ENCODE data around the gene MAT2A.
"Not testable (repeated sequence)": the region's sequence is repeated elsewhere in the genome, so short reads cannot be mapped to it uniquely, and the experiment has no call there.

Gene MAT2A

GRCh38 chr2:85591563-85591962 lies 52.6 kb downstream of the MAT2A start:
- TF ChIP-seq CTCF (conservative IDR thresholded peaks at IDR 0.05), result no peak
- no peak overlapping the region for H3K27ac ChIP-seq

GRCh38 chr2:85592299-85592698 lies 53.3 kb downstream of the MAT2A start:
- not testable (repeated sequence) for H3K27ac ChIP-seq

- TF ChIP-seq CTCF (conservative IDR thresholded peaks at IDR 0.05), result no peak
- no peak overlapping the region for H3K27ac ChIP-seq
Measured at GRCh38 chr2:85593023-85593422, 54.1 kb downstream of the MAT2A start.

Measured in VCaP (cell line).